Mesothelial cell of epicardium (in vitro differentiated cells): ENCODE results near the gene TFB1M. TPM values are rescaled to one million over a fixed set of nuclear protein-coding genes. Genes with fewer than 3 reads are reported as not detected.

Experiments used
- DNase-seq, 2 experiments: peaks; one replicate each; pipeline ENCODE4 v3.0.0; 2021; ENCODE audit warnings: low spot score in 2 of 2; ENCODE audit not compliant: unreplicated experiment in 2 of 2
- H3K27ac Mint-ChIP-seq: 2 replicates; pipeline ENCODE4 v1.8.0; 2021; ENCODE audit warnings: mixed read lengths
- H3K27me3 Mint-ChIP-seq: 2 replicates; pipeline ENCODE4 v1.8.0; 2021; ENCODE audit warnings: low read depth, mixed read lengths
- H3K36me3 Mint-ChIP-seq: 2 replicates; pipeline ENCODE4 v1.8.0; 2021; ENCODE audit warnings: mixed read lengths
- H3K4me1 Mint-ChIP-seq: 2 replicates; pipeline ENCODE4 v1.8.0; 2021; ENCODE audit warnings: mixed read lengths
- H3K4me3 Mint-ChIP-seq: 2 replicates; pipeline ENCODE4 v1.8.0; 2021; ENCODE audit warnings: mild to moderate bottlenecking, moderate library complexity, mixed read lengths
- H3K9me3 Mint-ChIP-seq: 2 replicates; pipeline ENCODE4 v1.8.0; 2021; ENCODE audit warnings: mixed read lengths
- total RNA-seq: library from RNA; stranded (reverse); gene quantifications from 3 replicates; pipeline ENCODE4 v1.2.1, GENCODE V29; 2021
- TF ChIP-seq, protein P1 (sequence below): fragments of 200-600 bp; sonication (generic); IDR thresholded peaks from one replicate; pipeline ENCODE4 v1.5.0; 2021; ENCODE audit warnings: antibody characterized with exemption; ENCODE audit not compliant: unreplicated experiment

Gene TFB1M
- total RNA-seq, 1 donor from 2014 or later: 27.9 TPM

DNA sequence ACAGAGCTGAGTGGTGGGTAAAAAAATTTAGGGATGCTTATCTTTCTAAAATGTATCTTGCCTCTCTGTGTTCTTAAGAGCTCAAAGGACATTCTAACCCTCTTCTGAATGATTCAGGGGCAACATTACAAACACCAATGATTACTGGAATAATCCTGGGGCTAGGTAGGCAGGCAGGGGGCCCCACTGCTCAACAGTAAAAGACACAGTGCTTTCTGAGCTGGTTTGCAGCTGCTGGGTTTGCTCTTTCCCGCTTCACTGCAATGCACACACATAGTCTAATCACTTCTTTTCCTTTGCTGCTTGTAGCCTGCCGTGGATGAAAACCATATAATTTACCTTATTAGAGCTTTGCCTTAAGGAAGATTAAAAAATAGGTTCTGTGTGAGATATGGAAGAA, 26.5 kb downstream of the TFB1M start:
- H3K36me3 Mint-ChIP-seq: peaks cover 38% of the 10 kb centered on the region
- no peaks in the 10 kb centered on the region for H3K9me3 Mint-ChIP-seq
- H3K4me3 Mint-ChIP-seq: no peak overlapping the region
- H3K27ac Mint-ChIP-seq: peak overlapping the region; percentile 75
- DNase-seq: no peak
- TF ChIP-seq, protein P1, sequence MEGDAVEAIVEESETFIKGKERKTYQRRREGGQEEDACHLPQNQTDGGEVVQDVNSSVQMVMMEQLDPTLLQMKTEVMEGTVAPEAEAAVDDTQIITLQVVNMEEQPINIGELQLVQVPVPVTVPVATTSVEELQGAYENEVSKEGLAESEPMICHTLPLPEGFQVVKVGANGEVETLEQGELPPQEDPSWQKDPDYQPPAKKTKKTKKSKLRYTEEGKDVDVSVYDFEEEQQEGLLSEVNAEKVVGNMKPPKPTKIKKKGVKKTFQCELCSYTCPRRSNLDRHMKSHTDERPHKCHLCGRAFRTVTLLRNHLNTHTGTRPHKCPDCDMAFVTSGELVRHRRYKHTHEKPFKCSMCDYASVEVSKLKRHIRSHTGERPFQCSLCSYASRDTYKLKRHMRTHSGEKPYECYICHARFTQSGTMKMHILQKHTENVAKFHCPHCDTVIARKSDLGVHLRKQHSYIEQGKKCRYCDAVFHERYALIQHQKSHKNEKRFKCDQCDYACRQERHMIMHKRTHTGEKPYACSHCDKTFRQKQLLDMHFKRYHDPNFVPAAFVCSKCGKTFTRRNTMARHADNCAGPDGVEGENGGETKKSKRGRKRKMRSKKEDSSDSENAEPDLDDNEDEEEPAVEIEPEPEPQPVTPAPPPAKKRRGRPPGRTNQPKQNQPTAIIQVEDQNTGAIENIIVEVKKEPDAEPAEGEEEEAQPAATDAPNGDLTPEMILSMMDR: no peak
- H3K4me1 Mint-ChIP-seq: peaks cover 15% of the 10 kb centered on the region
- no peaks in the 10 kb centered on the region for H3K27me3 Mint-ChIP-seq

DNA sequence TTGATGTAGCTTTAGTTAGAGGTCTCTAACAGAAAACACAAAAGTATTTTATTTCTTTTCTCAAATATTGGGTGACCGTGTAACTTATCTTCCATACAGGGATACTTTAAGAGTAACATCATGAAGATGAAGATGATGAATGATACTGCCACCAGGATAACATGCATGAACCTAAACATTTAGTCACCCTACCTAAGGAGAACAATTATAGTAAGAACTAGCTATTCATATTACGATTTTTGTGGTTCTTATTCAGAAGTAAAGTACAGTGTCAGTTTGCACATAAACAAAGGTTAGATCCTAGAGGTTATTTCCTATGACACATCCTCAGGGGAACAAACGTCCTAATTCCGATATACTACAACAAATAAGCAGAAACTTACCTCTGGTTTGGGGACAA, 29.5 kb downstream of the TFB1M start:
- peaks cover 15% of the 10 kb centered on the region for H3K4me1 Mint-ChIP-seq
- H3K36me3 Mint-ChIP-seq: peaks cover 31% of the 10 kb centered on the region
- DNase-seq: no peak
- TF ChIP-seq, protein P1: no peak
- H3K27ac Mint-ChIP-seq: no peak overlapping the region
- H3K9me3 Mint-ChIP-seq: no peaks in the 10 kb centered on the region
- H3K4me3 Mint-ChIP-seq: no peak overlapping the region
- H3K27me3 Mint-ChIP-seq: no peaks in the 10 kb centered on the region

DNA sequence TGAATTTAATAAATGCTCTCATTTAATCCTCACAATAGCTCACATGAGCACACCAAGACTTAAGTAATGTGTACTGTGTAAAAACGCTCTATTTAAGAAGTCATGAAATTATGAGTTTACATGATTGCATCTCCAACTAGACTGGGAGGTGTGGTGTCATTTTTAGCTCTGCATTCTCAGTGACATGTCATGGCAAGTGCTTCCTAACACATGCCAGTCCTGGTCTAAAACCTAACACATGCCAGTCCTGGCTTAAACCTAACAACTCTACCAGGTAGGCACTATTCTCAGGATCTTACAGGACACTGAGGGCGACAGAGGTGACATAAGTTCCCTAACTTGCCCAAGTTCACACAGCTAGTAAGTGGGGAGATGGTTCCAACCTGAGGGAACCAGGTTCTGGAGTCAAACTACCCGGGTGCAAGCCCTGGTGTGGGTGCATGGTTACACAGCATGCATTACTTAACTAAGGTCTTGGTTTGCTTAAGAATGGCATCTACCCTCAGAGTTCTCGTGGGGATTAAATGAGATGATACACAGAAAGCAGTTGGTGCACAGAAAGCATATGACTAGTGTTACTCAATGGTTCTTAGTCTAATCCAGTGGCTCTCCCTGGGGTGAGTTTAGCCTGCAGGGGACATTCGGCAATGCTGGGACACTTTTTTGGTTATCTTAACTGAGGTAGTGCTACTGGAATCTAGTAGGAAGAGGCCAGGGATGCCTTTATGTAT, 35.8 kb downstream of the TFB1M start:
- no peaks in the 10 kb centered on the region for H3K27me3 Mint-ChIP-seq
- H3K4me1 Mint-ChIP-seq: peaks cover 9% of the 10 kb centered on the region
- DNase-seq: no peak
- H3K27ac Mint-ChIP-seq: no peak overlapping the region
- TF ChIP-seq, protein P1: no peak
- H3K36me3 Mint-ChIP-seq: peaks cover 20% of the 10 kb centered on the region
- H3K9me3 Mint-ChIP-seq: no peaks in the 10 kb centered on the region
- no peak overlapping the region for H3K4me3 Mint-ChIP-seq

DNA sequence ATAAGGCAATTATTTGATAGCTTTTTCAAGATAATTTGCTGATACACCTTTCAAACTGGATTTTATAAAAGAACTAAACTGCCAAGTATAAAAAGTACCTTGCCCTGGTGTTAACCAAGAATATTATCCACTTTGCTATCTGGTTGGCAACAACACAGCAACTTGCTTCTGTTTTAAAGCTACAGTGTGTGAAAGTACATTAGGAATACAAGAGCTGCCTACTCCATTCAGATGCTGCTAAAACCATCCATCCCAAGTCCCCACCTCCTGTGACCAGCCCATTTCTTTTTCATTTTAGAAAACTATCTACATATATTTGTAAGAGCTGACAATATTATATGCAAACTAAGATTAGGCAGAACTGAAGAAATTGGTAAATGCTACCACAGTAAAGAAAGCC, 37.6 kb downstream of the TFB1M start:
- H3K27ac Mint-ChIP-seq: peak overlapping the region; percentile 71
- H3K4me3 Mint-ChIP-seq: no peak overlapping the region
- H3K36me3 Mint-ChIP-seq: peaks cover 12% of the 10 kb centered on the region
- no peak for DNase-seq
- TF ChIP-seq, protein P1: no peak
- no peaks in the 10 kb centered on the region for H3K9me3 Mint-ChIP-seq
- H3K27me3 Mint-ChIP-seq: no peaks in the 10 kb centered on the region
- H3K4me1 Mint-ChIP-seq: peaks cover 18% of the 10 kb centered on the region

DNA sequence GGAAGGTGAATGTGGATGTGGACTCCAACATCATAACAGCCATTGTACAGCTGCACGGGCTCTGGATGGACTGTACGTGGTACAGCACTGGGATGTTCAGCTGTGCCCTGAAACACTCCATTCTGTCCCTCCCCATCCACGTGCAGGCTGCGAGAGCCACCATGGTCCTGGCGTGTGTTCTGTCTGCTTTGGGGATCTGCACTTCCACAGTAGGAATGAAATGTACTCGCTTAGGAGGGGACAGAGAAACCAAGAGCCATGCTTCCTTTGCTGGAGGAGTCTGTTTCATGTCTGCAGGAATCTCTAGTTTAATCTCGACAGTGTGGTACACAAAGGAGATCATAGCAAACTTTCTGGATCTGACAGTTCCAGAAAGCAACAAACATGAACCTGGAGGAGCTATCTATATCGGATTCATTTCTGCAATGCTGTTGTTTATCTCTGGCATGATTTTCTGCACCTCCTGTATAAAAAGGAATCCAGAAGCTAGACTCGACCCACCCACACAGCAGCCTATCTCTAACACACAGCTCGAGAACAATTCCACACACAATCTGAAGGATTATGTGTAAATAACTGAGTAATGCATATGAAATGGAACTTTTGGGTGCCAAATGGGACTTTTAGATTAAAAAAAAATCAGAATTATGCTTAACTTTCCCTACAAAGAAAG, 38.3 kb downstream of the TFB1M start:
- no peaks in the 10 kb centered on the region for H3K27me3 Mint-ChIP-seq
- H3K9me3 Mint-ChIP-seq: no peaks in the 10 kb centered on the region
- peaks cover 18% of the 10 kb centered on the region for H3K4me1 Mint-ChIP-seq
- peak overlapping the region; percentile 54 for H3K27ac Mint-ChIP-seq
- H3K36me3 Mint-ChIP-seq: peaks cover 12% of the 10 kb centered on the region
- H3K4me3 Mint-ChIP-seq: no peak overlapping the region
- no peak for DNase-seq
- TF ChIP-seq, protein P1: no peak
